NCI-H2029 treated with DMSO at 0.1 percent for 48 hours (cell line): ENCODE data around the gene ZNF529.
"Not testable (repeated sequence)": the region's sequence is repeated elsewhere in the genome, so short reads cannot be mapped to it uniquely, and the experiment has no call there.

Experiments used
- DNase-seq: peaks from one replicate; lab custom pipeline; 2025; lab: John Stamatoyannopoulos, UW

The ZNF529 gene

GRCh38 chr19:36573020-36573894 lies at the start of gene ZNF529:
ZNF529 (minus strand) TSS chr19:36573292; CDS start chr19:36572346, 946 bp downstream.
- peak; percentile 82 for DNase-seq

GRCh38 chr19:36605877-36606478 lies 32.9 kb upstream of the ZNF529 start:
- peak; percentile 1 for DNase-seq

- DNase-seq: peak; percentile 54
These were observed 32.2 kb upstream of the ZNF529 start, which contains the start of gene ZNF382 for GRCh38 chr19:36605101-36605876. ZNF382 (plus strand) TSS chr19:36605313; CDS start chr19:36609915, 4,602 bp downstream.

DNA sequence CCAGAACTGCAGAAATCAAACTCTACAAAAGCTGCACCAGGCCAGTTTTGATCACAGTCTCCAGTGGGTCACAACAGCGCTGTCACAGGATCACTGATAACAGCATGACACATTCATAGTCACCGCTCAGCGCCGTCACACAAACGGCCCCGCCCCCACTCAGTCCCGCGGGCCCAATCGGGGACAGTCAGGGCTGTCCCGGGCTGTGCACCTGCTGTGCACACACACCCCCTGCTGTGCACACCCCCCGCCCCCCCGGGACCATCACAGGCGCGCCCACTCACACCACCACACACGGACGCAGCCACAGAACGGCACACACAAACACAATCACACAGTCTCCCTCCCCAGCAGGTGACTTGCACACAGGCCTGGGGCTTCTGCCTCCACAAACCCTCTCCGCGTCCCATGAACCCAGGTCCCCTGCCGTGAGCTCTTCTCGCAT lies 31.6 kb upstream of the ZNF529 start:
- DNase-seq: peak; percentile 24

DNA sequence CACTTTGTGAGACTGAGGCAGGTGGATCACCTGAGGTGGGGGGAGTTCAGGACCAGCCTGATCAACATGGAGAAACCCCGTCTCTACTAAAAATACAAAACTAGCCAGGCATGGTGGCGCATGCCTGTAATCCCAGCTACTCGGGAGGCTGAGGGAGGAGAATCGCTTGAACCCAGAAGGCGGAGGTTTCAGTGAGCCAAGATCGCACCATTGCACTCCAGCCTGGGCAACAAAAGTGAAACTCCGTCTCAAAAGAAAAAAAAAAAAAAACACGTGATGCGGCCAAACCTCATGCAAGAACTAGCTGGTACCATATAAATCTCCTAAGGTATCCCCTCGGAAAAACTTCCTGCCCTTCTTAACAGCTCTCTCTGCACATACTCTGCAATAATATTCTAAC lies 29.6 kb upstream of the ZNF529 start:
- DNase-seq: not testable (repeated sequence)

DNA sequence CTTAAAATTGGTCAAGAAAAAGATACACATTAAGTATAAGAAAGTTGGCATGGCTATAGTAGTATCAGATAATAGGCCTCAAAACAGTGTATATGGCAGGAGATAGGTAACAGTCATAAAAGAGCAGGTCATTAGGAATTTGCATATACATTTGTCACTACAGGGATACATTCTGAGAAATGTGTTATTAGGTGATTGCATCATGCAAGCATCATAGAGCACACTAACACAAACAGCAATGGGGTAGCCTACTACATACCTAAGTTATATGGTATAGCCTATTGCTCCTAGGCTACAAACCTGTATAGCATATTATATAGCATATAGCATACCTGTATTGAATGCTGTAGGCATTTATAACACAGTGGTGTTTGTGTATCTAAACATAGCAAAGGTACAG lies 6.2 kb upstream of the ZNF529 start:
- DNase-seq: no peak

DNA sequence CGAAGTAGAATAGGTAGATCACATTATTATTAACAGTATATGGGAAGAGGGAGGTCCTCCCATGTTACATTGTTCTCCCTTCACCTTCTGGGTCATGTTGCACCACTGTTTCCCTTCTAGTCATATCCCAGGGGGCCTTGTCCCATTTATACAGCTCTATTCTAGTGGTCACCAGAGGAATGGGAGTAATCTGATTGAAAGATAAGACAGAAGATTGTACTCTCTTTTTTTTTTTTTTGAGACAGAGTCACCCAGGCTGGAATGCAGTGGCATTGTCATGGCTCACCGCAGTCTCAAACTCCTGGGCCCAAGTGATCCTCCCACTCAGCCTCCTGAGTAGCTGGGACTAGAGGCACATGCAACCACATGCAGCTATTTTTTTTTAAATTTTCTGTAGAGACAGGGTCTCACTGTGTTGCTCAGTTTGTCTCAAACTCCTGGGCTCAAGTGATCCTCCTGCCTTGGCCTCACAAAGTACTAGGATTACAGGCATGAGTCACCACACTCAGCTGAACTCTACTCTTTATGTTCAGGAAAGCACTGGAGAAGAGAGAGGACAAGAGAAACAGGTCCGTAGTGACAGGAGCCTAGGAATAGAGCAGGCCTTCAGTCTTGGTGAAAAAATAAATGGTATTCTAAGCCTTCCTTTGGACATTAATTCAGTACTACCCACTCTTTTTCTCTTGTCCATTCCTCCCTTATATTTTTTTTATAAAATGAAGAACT lies 4.3 kb upstream of the ZNF529 start:
- no peak for DNase-seq

DNA sequence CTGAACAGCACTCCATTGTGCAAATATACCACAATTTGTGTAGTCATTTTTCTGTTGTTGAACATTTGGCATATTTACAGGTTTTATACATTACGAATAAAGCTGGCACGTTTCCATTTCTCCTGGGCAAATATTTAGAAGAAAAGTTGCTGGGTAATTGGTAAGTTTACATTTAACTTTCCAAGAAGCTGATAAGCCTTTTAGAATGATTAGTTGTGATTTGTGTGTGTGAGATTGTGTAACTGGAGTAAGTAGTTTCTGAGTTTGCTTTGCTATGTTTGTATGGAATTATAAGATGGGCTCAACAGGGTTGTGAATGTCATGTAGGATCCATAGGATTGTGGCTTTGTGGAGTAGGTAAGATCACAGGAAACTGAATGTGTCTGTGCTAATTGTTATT lies 1.6 kb upstream of the ZNF529 start:
- no peak for DNase-seq

GRCh38 chr19:36573895-36574720 lies 1.0 kb upstream of the ZNF529 start:
- no peak for DNase-seq

DNA sequence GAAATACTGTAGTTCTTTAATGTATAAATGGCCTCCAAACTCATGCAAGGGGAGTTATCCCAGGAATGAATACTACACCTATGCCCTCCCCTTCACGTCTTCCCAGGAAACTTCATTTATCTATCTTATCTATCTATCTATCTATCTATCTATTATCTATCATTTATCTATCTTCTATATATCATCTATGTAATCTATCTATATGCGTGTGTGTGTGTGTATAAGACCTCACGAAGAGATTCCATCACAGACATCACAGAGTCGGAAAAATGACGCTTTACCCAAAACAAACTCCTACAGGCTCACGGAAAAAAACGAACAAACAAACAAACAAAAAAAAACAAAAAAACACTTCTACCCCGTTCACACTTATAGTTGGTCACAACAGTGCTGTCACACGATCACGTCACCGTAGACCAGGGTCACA lies 486 bp downstream of the ZNF529 start:
- no peak for DNase-seq

DNA sequence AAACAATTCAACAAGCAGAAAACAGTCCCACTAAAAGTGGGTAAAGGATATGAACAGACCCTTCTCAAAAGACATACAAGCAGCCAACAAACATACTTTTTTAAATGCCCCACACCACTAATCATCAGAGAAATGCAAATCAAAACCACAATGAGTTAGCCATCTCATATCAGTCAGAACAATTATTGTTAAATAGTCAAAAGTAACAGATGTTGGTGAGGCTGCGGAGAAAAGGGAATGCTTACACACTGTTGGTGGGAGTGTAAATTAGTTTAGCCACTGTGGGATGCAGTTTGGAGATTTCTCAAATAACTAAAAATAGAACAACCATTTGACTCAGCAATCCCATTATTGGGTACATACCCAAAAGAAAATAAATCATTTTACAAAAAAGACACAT lies 8.7 kb downstream of the ZNF529 start:
- DNase-seq: no peak

- DNase-seq: no peak
These were observed 25.9 kb downstream of the ZNF529 start for GRCh38 chr19:36547001-36547732.

GRCh38 chr19:36528921-36529518 lies 44.1 kb downstream of the ZNF529 start:
- no peak for DNase-seq

GRCh38 chr19:36528194-36528920 lies 44.7 kb downstream of the ZNF529 start, which contains the start of gene ZNF260:
ZNF260 (minus strand) TSS chr19:36528271; CDS start chr19:36515238, 13,033 bp downstream.
- DNase-seq: peak; percentile 90

DNA sequence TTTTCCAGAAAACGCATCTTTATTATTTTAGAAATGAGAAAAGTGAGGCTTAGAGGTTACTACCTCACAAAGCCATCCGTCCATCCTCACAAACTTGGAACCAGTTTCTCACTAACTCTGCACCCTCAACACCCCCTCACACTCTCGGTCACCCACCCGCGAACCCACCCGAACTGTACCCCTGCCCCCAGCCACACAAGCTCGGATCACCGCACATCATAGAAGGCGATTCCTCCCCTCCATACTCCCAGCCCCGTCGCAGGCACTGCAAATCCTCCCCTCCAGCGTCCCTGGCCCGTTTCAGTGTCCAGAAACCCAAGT lies 45.3 kb downstream of the ZNF529 start:
- no peak for DNase-seq

- no peak for DNase-seq
These were observed 45.8 kb downstream of the ZNF529 start for GRCh38 chr19:36527341-36527740.

- DNase-seq: no peak
These were observed 46.5 kb downstream of the ZNF529 start for GRCh38 chr19:36526581-36526980.

- DNase-seq: no peak
These were observed 48.5 kb downstream of the ZNF529 start for GRCh38 chr19:36524617-36525016.

- DNase-seq: no peak
These were observed 59.0 kb downstream of the ZNF529 start for GRCh38 chr19:36514012-36514612.
